Mesenchymal stem cell (in vitro differentiated cells and primary cell): ENCODE measurements around the gene SNRPA.

Experiments used
- DNase-seq: peaks from one replicate; pipeline ENCODE4 v3.0.0-alpha.2; 2013
- H2AFZ ChIP-seq: one replicate; pipeline ENCODE4 v1.6.1; 2013; ENCODE audit warnings: low read depth, mild to moderate bottlenecking, control low read depth, inconsistent platforms, low read length, moderate library complexity
- H2AK5ac ChIP-seq: 2 replicates; pipeline ENCODE4 v1.6.1; 2013; ENCODE audit warnings: low read length, moderate library complexity, mild to moderate bottlenecking, inconsistent platforms; ENCODE audit not compliant: severe bottlenecking
- H2BK120ac ChIP-seq: one replicate; pipeline ENCODE4 v1.6.1; 2013; ENCODE audit warnings: low read depth, mild to moderate bottlenecking, inconsistent platforms, low read length, moderate library complexity
- H2BK12ac ChIP-seq, 2 experiments: one replicate each; pipeline ENCODE4 v1.6.1; 2013; ENCODE audit warnings: inconsistent platforms in 2 of 2, low read length in 2 of 2, mild to moderate bottlenecking in 2 of 2, moderate library complexity in 2 of 2, control low read depth in 1 of 2
- H2BK15ac ChIP-seq: one replicate; pipeline ENCODE4 v1.6.1; 2013; ENCODE audit warnings: mild to moderate bottlenecking, low read depth, inconsistent platforms; ENCODE audit not compliant: poor library complexity, severe bottlenecking
- H2BK5ac ChIP-seq: 2 replicates; pipeline ENCODE4 v1.6.1; 2013; ENCODE audit warnings: low read depth, mild to moderate bottlenecking, low read length, control low read depth, inconsistent platforms; ENCODE audit not compliant: poor library complexity, severe bottlenecking
- H3K14ac ChIP-seq, 2 experiments: one replicate each; pipeline ENCODE4 v1.6.1; 2013; ENCODE audit warnings: inconsistent platforms in 2 of 2, low read length in 2 of 2, control low read depth in 1 of 2, mild to moderate bottlenecking in 1 of 2, moderate library complexity in 1 of 2
- H3K18ac ChIP-seq, 2 experiments: one replicate each; pipeline ENCODE4 v1.6.1; 2013; ENCODE audit warnings: inconsistent platforms in 2 of 2, low read length in 2 of 2, control low read depth in 1 of 2, low read depth in 1 of 2, mild to moderate bottlenecking in 1 of 2
- H3K23ac ChIP-seq, 2 experiments: one replicate each; pipeline ENCODE4 v1.6.1; 2013; ENCODE audit warnings: inconsistent platforms in 2 of 2, low read length in 2 of 2, mild to moderate bottlenecking in 2 of 2, moderate library complexity in 2 of 2, control low read depth in 1 of 2
- H3K27ac ChIP-seq: 2 replicates; pipeline ENCODE4 v1.5.1; 2013; ENCODE audit warnings: mild to moderate bottlenecking, moderate library complexity, low read length, control low read depth, inconsistent platforms; ENCODE audit not compliant: poor library complexity, severe bottlenecking
- H3K27me3 ChIP-seq, 2 experiments: 2 replicates each; pipeline versions ENCODE4 v1.6.1 to v1.7.0; 2013; ENCODE audit warnings: low read length in 2 of 2, mild to moderate bottlenecking in 2 of 2, moderate library complexity in 2 of 2, control low read depth in 1 of 2, inconsistent platforms in 1 of 2; ENCODE audit not compliant: control insufficient read depth in 1 of 2, insufficient read depth in 1 of 2
- H3K36me3 ChIP-seq, 2 experiments: 2 replicates each; pipeline versions ENCODE4 v1.6.1 to v1.7.0; 2013; ENCODE audit warnings: low read length in 2 of 2, control low read depth in 1 of 2, inconsistent platforms in 1 of 2, low read depth in 1 of 2, mild to moderate bottlenecking in 1 of 2; ENCODE audit not compliant: insufficient read depth in 2 of 2, control insufficient read depth in 1 of 2
- H3K4ac ChIP-seq, 2 experiments: one replicate each; pipeline ENCODE4 v1.6.1; 2013; ENCODE audit warnings: inconsistent platforms in 2 of 2, low read length in 2 of 2, mild to moderate bottlenecking in 2 of 2, moderate library complexity in 2 of 2, control low read depth in 1 of 2, low read depth in 1 of 2
- H3K4me1 ChIP-seq: 2 replicates; pipeline ENCODE4 v1.6.1; 2013; ENCODE audit warnings: low read depth, low read length, control low read depth; ENCODE audit not compliant: control insufficient read depth, insufficient read depth
- H3K4me2 ChIP-seq: 2 replicates; pipeline ENCODE4 v1.6.1; 2013; ENCODE audit warnings: low read length, mild to moderate bottlenecking, inconsistent platforms; ENCODE audit not compliant: poor library complexity, severe bottlenecking
- H3K4me3 ChIP-seq, 2 experiments: 2 replicates each; pipeline versions ENCODE4 v1.5.1 to v1.7.0; 2013; ENCODE audit warnings: low read length in 2 of 2, mild to moderate bottlenecking in 2 of 2, control low read depth in 1 of 2, low read depth in 1 of 2; ENCODE audit not compliant: insufficient read depth in 1 of 2
- H3K79me1 ChIP-seq: replicated peaks from 2 replicates; pipeline ENCODE4 v1.6.1; 2013; ENCODE audit warnings: mild to moderate bottlenecking, control low read depth, low read length, inconsistent platforms; ENCODE audit not compliant: poor library complexity, severe bottlenecking
- H3K9ac ChIP-seq: 2 replicates; pipeline ENCODE4 v1.7.0; 2013; ENCODE audit warnings: mild to moderate bottlenecking, low read length, moderate library complexity
- H3K9me3 ChIP-seq: 2 replicates; pipeline ENCODE4 v1.7.0; 2013; ENCODE audit warnings: mild to moderate bottlenecking, low read length; ENCODE audit not compliant: control insufficient read depth
- H4K8ac ChIP-seq: one replicate; pipeline ENCODE4 v1.6.1; 2013; ENCODE audit warnings: inconsistent platforms, mild to moderate bottlenecking, low read length, moderate library complexity
- H4K91ac ChIP-seq: one replicate; pipeline ENCODE4 v1.6.1; 2013; ENCODE audit warnings: mild to moderate bottlenecking, low read length, inconsistent platforms
- WGBS: methylation state at CpG from one replicate; pipeline ENCODE4 v1.1.7; 2013; ENCODE audit warnings: mixed read lengths; 5-methylcytosine and 5-hydroxymethylcytosine counted together

SNRPA gene

DNA sequence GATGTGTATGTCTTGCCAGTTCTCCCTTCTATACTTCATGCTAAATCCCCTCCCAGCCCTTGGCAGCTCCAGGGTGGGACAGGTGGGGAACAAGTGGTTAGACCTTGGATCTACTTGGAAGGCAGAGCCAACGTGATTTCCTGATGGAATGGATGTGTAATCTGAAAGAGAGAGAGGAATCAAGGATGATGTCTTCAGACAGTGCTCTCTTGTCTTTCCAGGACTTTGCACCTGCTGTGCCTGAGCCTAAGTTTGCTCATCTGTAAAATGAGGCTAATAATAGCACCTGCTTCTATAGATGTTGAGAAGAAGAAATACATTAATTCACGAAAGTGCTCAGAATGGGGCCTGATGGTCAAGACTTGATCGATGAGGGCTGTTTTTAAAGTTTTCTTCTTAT, 41.0 kb downstream of the SNRPA start:
- H3K14ac ChIP-seq: no peak overlapping the region
- no peak overlapping the region for H2BK5ac ChIP-seq
- no peak for DNase-seq
- H3K23ac ChIP-seq: no peak overlapping the region
- H4K8ac ChIP-seq: no peak overlapping the region
- H3K4me2 ChIP-seq: no peak overlapping the region
- H3K9me3 ChIP-seq: no peaks in the 10 kb centered on the region
- no peak overlapping the region for H2AFZ ChIP-seq
- no peak overlapping the region for H4K91ac ChIP-seq
- no peak overlapping the region for H2BK15ac ChIP-seq
- H3K9ac ChIP-seq: no peak overlapping the region
- H2BK120ac ChIP-seq: no peak overlapping the region
- H3K79me1 ChIP-seq: peaks cover 2% of the 10 kb centered on the region
- no peak overlapping the region for H3K18ac ChIP-seq
- H2BK12ac ChIP-seq: peak overlapping the region in 1 of 2 experiments; percentile 18
- H3K27ac ChIP-seq: no peak overlapping the region
- H3K4me1 ChIP-seq: no peaks in the 10 kb centered on the region
- no peaks in the 10 kb centered on the region for H3K27me3 ChIP-seq
- H3K4me3 ChIP-seq: no peak overlapping the region
- no peak overlapping the region for H2AK5ac ChIP-seq
- H3K36me3 ChIP-seq: peaks cover 18 to 34% of the 10 kb centered on the region in 2 experiments
- WGBS: 91% methylated on average over 3 of the region's 3 CpGs
- no peak overlapping the region for H3K4ac ChIP-seq

- no peak overlapping the region for H4K8ac ChIP-seq
- H2BK12ac ChIP-seq: peak overlapping the region in 1 of 2 experiments; percentile 88
- H3K27me3 ChIP-seq: no peaks in the 10 kb centered on the region
- peaks cover 2% of the 10 kb centered on the region for H3K79me1 ChIP-seq
- peak overlapping the region; percentile 40 for H3K4me2 ChIP-seq
- H2BK15ac ChIP-seq: no peak overlapping the region
- peak overlapping the region; percentile 93 for H3K9ac ChIP-seq
- peak overlapping the region; percentile 60 for H2AK5ac ChIP-seq
- no peaks in the 10 kb centered on the region for H3K9me3 ChIP-seq
- DNase-seq: no peak
- H3K36me3 ChIP-seq: peaks cover 26 to 34% of the 10 kb centered on the region in 2 experiments
- peaks cover 26% of the 10 kb centered on the region for H3K4me1 ChIP-seq
- peak overlapping the region in 1 of 2 experiments; percentile 68 for H3K23ac ChIP-seq
- H4K91ac ChIP-seq: peak overlapping the region; percentile 15
- no peak overlapping the region for H2BK5ac ChIP-seq
- peak overlapping the region in 1 of 2 experiments; percentile 82 for H3K4me3 ChIP-seq
- WGBS: 95% methylated on average over 14 of the region's 14 CpGs
- peak overlapping the region in 1 of 2 experiments; percentile 55 for H3K18ac ChIP-seq
- peak overlapping the region in 1 of 2 experiments; percentile 64 for H3K14ac ChIP-seq
- H3K4ac ChIP-seq: peak overlapping the region in 1 of 2 experiments; percentile 27
- H3K27ac ChIP-seq: peak overlapping the region; percentile 91
- H2AFZ ChIP-seq: no peak overlapping the region
- no peak overlapping the region for H2BK120ac ChIP-seq
These were observed 46.4 kb downstream of the SNRPA start for GRCh38 chr19:40797166-40797962.

GRCh38 chr19:40797963-40798682, 47.1 kb downstream of the SNRPA start:
- Histone ChIP-seq H2AK5ac (no peak overlapping the region), H2BK15ac (no peak overlapping the region), H3K36me3 (peaks cover 27 to 41% of the 10 kb centered on the region in 2 experiments), H2BK5ac (no peak overlapping the region), H2BK12ac (peak overlapping the region in 1 of 2 experiments; percentile 47), H4K8ac (peak overlapping the region; percentile 87), H3K27me3 (no peaks in the 10 kb centered on the region), H3K23ac (no peak overlapping the region), H3K4ac (peak overlapping the region in 1 of 2 experiments; percentile 27), H3K79me1 (peaks cover 2% of the 10 kb centered on the region), H4K91ac (peak overlapping the region; percentile 85), H3K4me2 (peak overlapping the region; percentile 40), H3K9ac (peak overlapping the region; percentile 93), H3K18ac (peak overlapping the region; percentile 58 to 67), H2BK120ac (no peak overlapping the region), H3K27ac (peak overlapping the region; percentile 91), H3K4me1 (peaks cover 33% of the 10 kb centered on the region), H3K9me3 (no peaks in the 10 kb centered on the region), H2AFZ (no peak overlapping the region), H3K14ac (peak overlapping the region in 1 of 2 experiments; percentile 13), H3K4me3 (peak overlapping the region; percentile 28 to 82)
- DNase-seq: peak; percentile 83
- 13% methylated on average over 25 of the region's 28 CpGs for WGBS
